Mesenchymal stem cell (in vitro differentiated cells and primary cell): ENCODE measurements around the gene NTRK3. TPM values are rescaled to one million over a fixed set of nuclear protein-coding genes. Genes with fewer than 3 reads are reported as not detected.

Experiments used
- DNase-seq: peaks from one replicate; pipeline ENCODE4 v3.0.0-alpha.2; 2013
- H2AFZ ChIP-seq: one replicate; pipeline ENCODE4 v1.6.1; 2013; ENCODE audit warnings: low read depth, mild to moderate bottlenecking, control low read depth, inconsistent platforms, low read length, moderate library complexity
- H2AK5ac ChIP-seq: 2 replicates; pipeline ENCODE4 v1.6.1; 2013; ENCODE audit warnings: low read length, moderate library complexity, mild to moderate bottlenecking, inconsistent platforms; ENCODE audit not compliant: severe bottlenecking
- H2BK120ac ChIP-seq: one replicate; pipeline ENCODE4 v1.6.1; 2013; ENCODE audit warnings: low read depth, mild to moderate bottlenecking, inconsistent platforms, low read length, moderate library complexity
- H2BK12ac ChIP-seq, 2 experiments: one replicate each; pipeline ENCODE4 v1.6.1; 2013; ENCODE audit warnings: inconsistent platforms in 2 of 2, low read length in 2 of 2, mild to moderate bottlenecking in 2 of 2, moderate library complexity in 2 of 2, control low read depth in 1 of 2
- H2BK15ac ChIP-seq: one replicate; pipeline ENCODE4 v1.6.1; 2013; ENCODE audit warnings: mild to moderate bottlenecking, low read depth, inconsistent platforms; ENCODE audit not compliant: poor library complexity, severe bottlenecking
- H2BK5ac ChIP-seq: 2 replicates; pipeline ENCODE4 v1.6.1; 2013; ENCODE audit warnings: low read depth, mild to moderate bottlenecking, low read length, control low read depth, inconsistent platforms; ENCODE audit not compliant: poor library complexity, severe bottlenecking
- H3K14ac ChIP-seq, 2 experiments: one replicate each; pipeline ENCODE4 v1.6.1; 2013; ENCODE audit warnings: inconsistent platforms in 2 of 2, low read length in 2 of 2, control low read depth in 1 of 2, mild to moderate bottlenecking in 1 of 2, moderate library complexity in 1 of 2
- H3K18ac ChIP-seq, 2 experiments: one replicate each; pipeline ENCODE4 v1.6.1; 2013; ENCODE audit warnings: inconsistent platforms in 2 of 2, low read length in 2 of 2, control low read depth in 1 of 2, low read depth in 1 of 2, mild to moderate bottlenecking in 1 of 2
- H3K23ac ChIP-seq, 2 experiments: one replicate each; pipeline ENCODE4 v1.6.1; 2013; ENCODE audit warnings: inconsistent platforms in 2 of 2, low read length in 2 of 2, mild to moderate bottlenecking in 2 of 2, moderate library complexity in 2 of 2, control low read depth in 1 of 2
- H3K27ac ChIP-seq: 2 replicates; pipeline ENCODE4 v1.5.1; 2013; ENCODE audit warnings: mild to moderate bottlenecking, moderate library complexity, low read length, control low read depth, inconsistent platforms; ENCODE audit not compliant: poor library complexity, severe bottlenecking
- H3K27me3 ChIP-seq, 2 experiments: 2 replicates each; pipeline versions ENCODE4 v1.6.1 to v1.7.0; 2013; ENCODE audit warnings: low read length in 2 of 2, mild to moderate bottlenecking in 2 of 2, moderate library complexity in 2 of 2, control low read depth in 1 of 2, inconsistent platforms in 1 of 2; ENCODE audit not compliant: control insufficient read depth in 1 of 2, insufficient read depth in 1 of 2
- H3K36me3 ChIP-seq, 2 experiments: 2 replicates each; pipeline versions ENCODE4 v1.6.1 to v1.7.0; 2013; ENCODE audit warnings: low read length in 2 of 2, control low read depth in 1 of 2, inconsistent platforms in 1 of 2, low read depth in 1 of 2, mild to moderate bottlenecking in 1 of 2; ENCODE audit not compliant: insufficient read depth in 2 of 2, control insufficient read depth in 1 of 2
- H3K4ac ChIP-seq, 2 experiments: one replicate each; pipeline ENCODE4 v1.6.1; 2013; ENCODE audit warnings: inconsistent platforms in 2 of 2, low read length in 2 of 2, mild to moderate bottlenecking in 2 of 2, moderate library complexity in 2 of 2, control low read depth in 1 of 2, low read depth in 1 of 2
- H3K4me1 ChIP-seq: 2 replicates; pipeline ENCODE4 v1.6.1; 2013; ENCODE audit warnings: low read depth, low read length, control low read depth; ENCODE audit not compliant: control insufficient read depth, insufficient read depth
- H3K4me2 ChIP-seq: 2 replicates; pipeline ENCODE4 v1.6.1; 2013; ENCODE audit warnings: low read length, mild to moderate bottlenecking, inconsistent platforms; ENCODE audit not compliant: poor library complexity, severe bottlenecking
- H3K4me3 ChIP-seq, 2 experiments: 2 replicates each; pipeline versions ENCODE4 v1.5.1 to v1.7.0; 2013; ENCODE audit warnings: low read length in 2 of 2, mild to moderate bottlenecking in 2 of 2, control low read depth in 1 of 2, low read depth in 1 of 2; ENCODE audit not compliant: insufficient read depth in 1 of 2
- H3K79me1 ChIP-seq: replicated peaks from 2 replicates; pipeline ENCODE4 v1.6.1; 2013; ENCODE audit warnings: mild to moderate bottlenecking, control low read depth, low read length, inconsistent platforms; ENCODE audit not compliant: poor library complexity, severe bottlenecking
- H3K9ac ChIP-seq: 2 replicates; pipeline ENCODE4 v1.7.0; 2013; ENCODE audit warnings: mild to moderate bottlenecking, low read length, moderate library complexity
- H3K9me3 ChIP-seq: 2 replicates; pipeline ENCODE4 v1.7.0; 2013; ENCODE audit warnings: mild to moderate bottlenecking, low read length; ENCODE audit not compliant: control insufficient read depth
- H4K8ac ChIP-seq: one replicate; pipeline ENCODE4 v1.6.1; 2013; ENCODE audit warnings: inconsistent platforms, mild to moderate bottlenecking, low read length, moderate library complexity
- H4K91ac ChIP-seq: one replicate; pipeline ENCODE4 v1.6.1; 2013; ENCODE audit warnings: mild to moderate bottlenecking, low read length, inconsistent platforms
- WGBS: methylation state at CpG from one replicate; pipeline ENCODE4 v1.1.7; 2013; ENCODE audit warnings: mixed read lengths; 5-methylcytosine and 5-hydroxymethylcytosine counted together
- polyA plus RNA-seq, 2 experiments: library from polyadenylated mRNA; stranded (reverse); fragments of 200-250 nt; gene quantifications; one replicate each; pipeline ENCODE4 v1.2.3, GENCODE V29; 2013

Gene NTRK3
- 0.30 TPM for polyA plus RNA-seq (2013, experiment 1 of 2)
- 0.63 TPM for polyA plus RNA-seq (2013, experiment 2 of 2)

DNA sequence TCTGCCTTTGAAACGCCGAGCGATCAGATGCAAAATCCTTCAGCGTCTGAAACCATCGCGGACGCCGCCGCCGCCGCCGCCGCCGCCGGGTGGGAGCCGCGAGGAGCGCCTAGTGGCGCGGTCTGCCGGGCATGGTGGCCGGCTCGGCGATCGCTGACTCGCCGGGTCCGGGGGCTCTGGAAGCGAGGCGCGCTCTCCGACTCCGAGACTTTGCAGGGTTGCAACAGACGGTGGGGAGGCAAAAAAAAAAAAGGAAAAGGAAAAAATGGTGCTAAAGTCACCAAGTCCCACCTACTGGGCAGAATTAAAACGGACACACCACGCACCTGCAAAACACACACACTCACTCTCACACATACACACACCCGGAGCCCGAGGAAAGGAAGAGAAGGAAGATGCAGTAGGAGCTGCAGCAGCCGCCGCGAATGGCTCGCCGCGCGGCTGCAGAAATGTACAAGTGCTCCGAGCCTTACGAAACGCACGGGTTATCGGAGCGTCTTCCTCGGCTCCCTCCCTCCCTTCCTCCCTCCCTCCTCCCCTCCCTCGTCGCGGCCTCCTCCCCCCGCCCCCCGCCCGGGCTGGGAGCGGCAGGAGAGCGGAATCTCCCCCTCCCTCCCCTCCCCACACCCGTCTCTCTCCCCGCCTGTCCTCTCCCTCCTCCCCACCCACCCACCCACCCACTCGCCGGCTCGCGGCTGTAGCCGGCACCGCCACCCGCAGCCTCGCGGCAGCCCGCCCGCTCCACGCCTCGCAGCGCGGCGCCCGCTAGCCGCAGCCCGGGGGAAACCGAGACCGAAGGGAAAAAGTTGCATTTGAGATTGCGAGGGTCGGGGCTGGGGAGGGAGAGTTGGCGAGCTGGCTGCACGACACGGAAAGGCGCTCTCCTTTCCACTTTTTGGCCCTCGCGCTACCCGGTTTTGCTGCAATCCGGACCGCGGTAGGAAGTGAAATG, at the start of gene NTRK3:
Gene NTRK3, minus strand, starts transcription at position 461 of the 952 bp plus-strand sequence. CDS start 586 bp downstream, outside the sequence.
- Histone ChIP-seq H3K23ac (peak within 1 kb of the TSS in 1 of 2 experiments; percentile 83), H3K14ac (no peak within 1 kb of the TSS), H4K91ac (no peak within 1 kb of the TSS), H2BK120ac (no peak within 1 kb of the TSS), H3K4me2 (peak within 1 kb of the TSS; percentile 73), H3K27me3 (peaks cover 76 to 77% of the 10 kb centered on the region in 2 experiments), H3K9me3 (no peaks in the 10 kb centered on the region), H3K18ac (no peak within 1 kb of the TSS), H3K79me1 (no peaks in the 10 kb centered on the region), H3K9ac (no peak within 1 kb of the TSS), H2BK12ac (no peak within 1 kb of the TSS), H3K27ac (no peak within 1 kb of the TSS), H3K4me3 (peak within 1 kb of the TSS; percentile 40 to 72), H2BK5ac (no peak within 1 kb of the TSS), H3K36me3 (no peaks in the 10 kb centered on the region), H2AFZ (no peak within 1 kb of the TSS), H4K8ac (no peak within 1 kb of the TSS), H2AK5ac (no peak within 1 kb of the TSS), H2BK15ac (no peak within 1 kb of the TSS), H3K4me1 (peaks cover 17% of the 10 kb centered on the region), H3K4ac (no peak within 1 kb of the TSS)
- DNase-seq, result peak; percentile 31
- WGBS, result under 1% methylated on average over 55 of the region's 95 CpGs

GRCh38 chr15:88303395-88303794, 46.9 kb upstream of the NTRK3 start:
- Histone ChIP-seq H3K9me3 (no peaks in the 10 kb centered on the region), H2AK5ac (no peak overlapping the region), H3K4me2 (no peak overlapping the region), H3K4me3 (no peak overlapping the region), H3K4me1 (no peaks in the 10 kb centered on the region), H2AFZ (no peak overlapping the region), H3K18ac (no peak overlapping the region), H4K91ac (no peak overlapping the region), H3K36me3 (no peaks in the 10 kb centered on the region), H3K14ac (no peak overlapping the region), H3K23ac (no peak overlapping the region), H3K79me1 (no peaks in the 10 kb centered on the region), H3K4ac (no peak overlapping the region), H4K8ac (no peak overlapping the region), H2BK5ac (no peak overlapping the region), H3K9ac (no peak overlapping the region), H2BK12ac (no peak overlapping the region), H3K27me3 (peaks cover 0 to 23% of the 10 kb centered on the region in 2 experiments), H2BK15ac (no peak overlapping the region), H2BK120ac (no peak overlapping the region), H3K27ac (no peak overlapping the region)
- no peak for DNase-seq

GRCh38 chr15:88302373-88302772, 45.8 kb upstream of the NTRK3 start:
- no peak overlapping the region for H2BK120ac ChIP-seq
- H3K36me3 ChIP-seq, result no peaks in the 10 kb centered on the region
- H2AFZ ChIP-seq, result no peak overlapping the region
- H3K4me1 ChIP-seq, result no peaks in the 10 kb centered on the region
- no peak overlapping the region for H2BK12ac ChIP-seq
- no peak for DNase-seq
- no peak overlapping the region for H2AK5ac ChIP-seq
- H3K4ac ChIP-seq, result no peak overlapping the region
- no peak overlapping the region for H4K91ac ChIP-seq
- no peak overlapping the region for H3K14ac ChIP-seq
- H3K4me3 ChIP-seq, result no peak overlapping the region
- H3K18ac ChIP-seq, result no peak overlapping the region
- no peak overlapping the region for H3K4me2 ChIP-seq
- H3K9me3 ChIP-seq, result no peaks in the 10 kb centered on the region
- no peak overlapping the region for H3K23ac ChIP-seq
- H3K27ac ChIP-seq, result no peak overlapping the region
- H4K8ac ChIP-seq, result no peak overlapping the region
- no peak overlapping the region for H2BK15ac ChIP-seq
- H3K79me1 ChIP-seq, result no peaks in the 10 kb centered on the region
- no peak overlapping the region for H2BK5ac ChIP-seq
- no peak overlapping the region for H3K9ac ChIP-seq
- 54% methylated on average over 3 of the region's 3 CpGs for WGBS
- peaks cover 0 to 23% of the 10 kb centered on the region in 2 experiments for H3K27me3 ChIP-seq

GRCh38 chr15:88301311-88301710, 44.8 kb upstream of the NTRK3 start:
- Histone ChIP-seq H2BK15ac (no peak overlapping the region), H3K36me3 (no peaks in the 10 kb centered on the region), H3K14ac (no peak overlapping the region), H2BK5ac (no peak overlapping the region), H4K91ac (no peak overlapping the region), H3K4me2 (no peak overlapping the region), H3K79me1 (no peaks in the 10 kb centered on the region), H3K27ac (no peak overlapping the region), H3K9ac (no peak overlapping the region), H3K4me3 (no peak overlapping the region), H2AK5ac (no peak overlapping the region), H3K4ac (no peak overlapping the region), H3K18ac (no peak overlapping the region), H3K23ac (no peak overlapping the region), H3K27me3 (peaks cover 0 to 23% of the 10 kb centered on the region in 2 experiments), H2AFZ (no peak overlapping the region), H2BK12ac (no peak overlapping the region), H2BK120ac (no peak overlapping the region), H4K8ac (no peak overlapping the region), H3K4me1 (no peaks in the 10 kb centered on the region), H3K9me3 (no peaks in the 10 kb centered on the region)
- 81% methylated on average over 2 of the region's 2 CpGs for WGBS
- DNase-seq, result no peak
